Keratinocyte (primary cell): ENCODE data around the gene CCL15.

ENCODE experiments used
- EZH2 ChIP-seq: IDR thresholded peaks from one replicate; pipeline ENCODE4 v1.6.1; 2012; ENCODE audit warnings: inconsistent platforms, mild to moderate bottlenecking, low read length, moderate library complexity
- TF ChIP-seq, protein P1 (sequence below), 3 experiments: IDR thresholded peaks in 1 of 3; conservative IDR thresholded peaks in 1 of 3; optimal IDR thresholded peaks in 1 of 3; 2 replicates in 2 of 3; 3 replicates in 1 of 3; pipeline versions ENCODE3 to v1.5.1; 2011; ENCODE audit warnings: low read length in 3 of 3, mild to moderate bottlenecking in 3 of 3, moderate library complexity in 2 of 3, control low read depth in 1 of 3, inconsistent platforms in 1 of 3; ENCODE audit not compliant: insufficient read depth in 2 of 3; ENCODE audit errors: extremely low read depth in 1 of 3

DNA sequence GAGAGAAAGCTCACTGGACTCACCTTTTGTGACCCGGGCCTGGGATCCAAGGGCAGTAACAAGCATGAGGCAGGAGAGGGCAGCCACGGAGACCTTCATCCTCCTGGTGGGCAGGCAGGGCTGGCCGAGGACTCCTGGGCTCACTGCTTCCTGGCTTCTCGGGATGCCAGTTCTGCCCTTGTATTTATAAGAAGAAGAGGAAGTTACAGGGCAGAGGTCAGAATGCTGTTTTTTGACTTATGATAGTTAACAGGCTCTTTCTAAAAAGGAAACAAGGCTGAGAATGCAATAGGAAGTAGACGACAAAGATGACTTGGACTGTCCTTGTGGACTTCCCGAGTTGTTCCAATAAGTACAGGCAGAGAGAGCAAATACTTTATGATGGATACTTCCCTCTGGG, 16.4 kb upstream of the CCL15 start, which contains the start of gene CCL23:
- TF ChIP-seq, protein P1, sequence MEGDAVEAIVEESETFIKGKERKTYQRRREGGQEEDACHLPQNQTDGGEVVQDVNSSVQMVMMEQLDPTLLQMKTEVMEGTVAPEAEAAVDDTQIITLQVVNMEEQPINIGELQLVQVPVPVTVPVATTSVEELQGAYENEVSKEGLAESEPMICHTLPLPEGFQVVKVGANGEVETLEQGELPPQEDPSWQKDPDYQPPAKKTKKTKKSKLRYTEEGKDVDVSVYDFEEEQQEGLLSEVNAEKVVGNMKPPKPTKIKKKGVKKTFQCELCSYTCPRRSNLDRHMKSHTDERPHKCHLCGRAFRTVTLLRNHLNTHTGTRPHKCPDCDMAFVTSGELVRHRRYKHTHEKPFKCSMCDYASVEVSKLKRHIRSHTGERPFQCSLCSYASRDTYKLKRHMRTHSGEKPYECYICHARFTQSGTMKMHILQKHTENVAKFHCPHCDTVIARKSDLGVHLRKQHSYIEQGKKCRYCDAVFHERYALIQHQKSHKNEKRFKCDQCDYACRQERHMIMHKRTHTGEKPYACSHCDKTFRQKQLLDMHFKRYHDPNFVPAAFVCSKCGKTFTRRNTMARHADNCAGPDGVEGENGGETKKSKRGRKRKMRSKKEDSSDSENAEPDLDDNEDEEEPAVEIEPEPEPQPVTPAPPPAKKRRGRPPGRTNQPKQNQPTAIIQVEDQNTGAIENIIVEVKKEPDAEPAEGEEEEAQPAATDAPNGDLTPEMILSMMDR (optimal IDR thresholded peaks at IDR 0.05 in 1 of 3, IDR thresholded peaks at IDR 0.05 in 1 of 3, conservative IDR thresholded peaks at IDR 0.05 in 1 of 3; ENCODE audit: extremely low read depth in 1 of 3, insufficient read depth in 2 of 3, low read length in 3 of 3), result no peak
- no peak for TF ChIP-seq EZH2
